ENCODE measurements around the gene CNIH1. TPM values are rescaled to one million over a fixed set of nuclear protein-coding genes. Genes with fewer than 3 reads are reported as not detected.

The CNIH1 gene
- polyA plus RNA-seq, 1 of the 3 experiments (the other 2 are of a cell fraction): 145 TPM

- H3K4me3 ChIP-seq (ENCODE audit: low read depth in 2 of 2, low read length in 1 of 2): no peak overlapping the region
- no peaks in the 10 kb centered on the region for H3K27me3 ChIP-seq (ENCODE audit: insufficient read depth)
- no peaks in the 10 kb centered on the region for H3K9me2 ChIP-seq
- no peak for DNase-seq
- H3K79me2 ChIP-seq (ENCODE audit: insufficient read depth): peaks cover 70% of the 10 kb centered on the region
- H3K4me2 ChIP-seq: peak overlapping the region; percentile 96; the same call in 1 of the 2 replicates
- H4K20me1 ChIP-seq (ENCODE audit: insufficient read depth): peaks cover 21% of the 10 kb centered on the region; the same call in 1 of the 2 replicates
- peaks cover 5 to 34% of the 10 kb centered on the region in 2 experiments; a peak in 3 of 4 replicates for H3K4me1 ChIP-seq (ENCODE audit: control insufficient read depth in 1 of 2, insufficient read depth in 2 of 2, low read depth in 1 of 2, low read length in 1 of 2)
- no peak overlapping the region for H3K9ac ChIP-seq
- H3K9me3 ChIP-seq: no peaks in the 10 kb centered on the region
- POLR2A ChIA-PET: no interaction called here
- H2AFZ ChIP-seq (ENCODE audit: low read depth): no peak overlapping the region; the same call in 1 of the 2 replicates
- CTCF ChIA-PET: interaction anchor here (0.7 to 2.2 kb wide), 3 partner anchors 21 to 24 kb away, joined by 3 to 7 read pairs (median 3); partner anchors contain the start of gene CGRRF1
- H3K27ac ChIP-seq (ENCODE audit: low read depth in 2 of 2, low read length in 1 of 2): no peak overlapping the region
- TF ChIP-seq REST (IDR thresholded peaks at IDR 0.05; ENCODE audit: low read depth, low read length): no peak
- TF ChIP-seq FOSL2 (IDR thresholded peaks at IDR 0.05; ENCODE audit: borderline replicate concordance, low read depth): no peak
- no peak for TF ChIP-seq RFX5 (IDR thresholded peaks at IDR 0.05; ENCODE audit: low read length)
- no peak for TF ChIP-seq YY1 (IDR thresholded peaks at IDR 0.05; ENCODE audit: low read depth)
- no peak for TF ChIP-seq MEF2A (IDR thresholded peaks at IDR 0.05; ENCODE audit: borderline replicate concordance, low read depth)
- no peak for TF ChIP-seq USF2 (IDR thresholded peaks at IDR 0.05; ENCODE audit: borderline replicate concordance, low read depth, low read length)
- TF ChIP-seq NRF1 (IDR thresholded peaks at IDR 0.05; ENCODE audit: low read depth, low read length): no peak
- TF ChIP-seq IRF3 (IDR thresholded peaks at IDR 0.05; ENCODE audit: low read depth, low read length): no peak
- TF ChIP-seq TAF1 (IDR thresholded peaks at IDR 0.05; ENCODE audit: borderline replicate concordance, low read depth, low read length): no peak
- no peak for TF ChIP-seq CHD2 (IDR thresholded peaks at IDR 0.05; ENCODE audit: low read length, partially characterized antibody)
- TF ChIP-seq FOXM1 (IDR thresholded peaks at IDR 0.05; ENCODE audit: low read depth): no peak
- WGBS (ENCODE audit: low lambda C conversion rate): 92% methylated on average over 1 of the region's 1 CpG
- peaks cover 18% of the 10 kb centered on the region for H3F3A ChIP-seq (replicated peaks; ENCODE audit: insufficient read depth)
- peaks cover 21 to 30% of the 10 kb centered on the region in 2 experiments for H3K36me3 ChIP-seq (replicated peaks in 1 of 2; ENCODE audit: control insufficient read depth in 1 of 2, insufficient read depth in 2 of 2, low read length in 1 of 2)
Measured at GRCh38 chr14:54486685-54487084, 45.5 kb upstream of the CNIH1 start.
